Right lobe of liver (tissue), 6 donors: ENCODE measurements around the gene SERPINF2. TPM values are rescaled to one million over a fixed set of nuclear protein-coding genes. Genes with fewer than 3 reads are reported as not detected.
A peak's percentile ranks its signal among the peaks of the same experiment; 100 is the strongest.

Experiments
- ATAC-seq, 4 donors: fragments of 200-7000 bp; cut with Tn5 transposase; one replicate each; pipeline ENCODE4 v1.9.1; 2020; ENCODE audit warnings: mild to moderate bottlenecking in 4 of 4, moderate library complexity in 4 of 4
- DNase-seq, 3 donors: peaks; one replicate each; pipeline ENCODE4 v3.0.0-alpha.2; 2020
- H3K27ac ChIP-seq, 3 donors: fragments of 200-600 bp; one replicate each; pipeline ENCODE4 v1.8.0; 2022
- H3K27me3 ChIP-seq, 2 donors: fragments of 200-600 bp; one replicate each; pipeline ENCODE4 v1.8.0; 2022
- H3K36me3 ChIP-seq, 4 donors: fragments of 200-600 bp; sonication (generic) in 1 of 4; one replicate each; pipeline versions ENCODE4 v1.5.1 to v1.8.0; 2017 to 2022; ENCODE audit warnings: control low read depth in 1 of 4
- H3K4me1 ChIP-seq, 4 donors: fragments of 200-600 bp; sonication (generic) in 1 of 4; one replicate each; pipeline versions ENCODE4 v1.5.1 to v1.8.0; 2017 to 2022; ENCODE audit warnings: control low read depth in 1 of 4
- H3K4me3 ChIP-seq, 3 donors: fragments of 200-600 bp; one replicate each; pipeline ENCODE4 v1.8.0; 2022
- H3K9me3 ChIP-seq, 4 donors: fragments of 200-600 bp; sonication (generic) in 1 of 4; one replicate each; pipeline versions ENCODE4 v1.5.1 to v1.8.0; 2017 to 2022; ENCODE audit warnings: control low read depth in 1 of 4
- CTCF ChIP-seq, 4 donors: fragments of 200-600 bp in 3 of 4; fragments of 450-650 bp in 1 of 4; IDR thresholded peaks; one replicate each; pipeline versions ENCODE4 v1.5.1 to v1.8.0; 2016 to 2022; ENCODE audit warnings: antibody characterized with exemption in 4 of 4, mild to moderate bottlenecking in 2 of 4
- POLR2A ChIP-seq: fragments of 450-650 bp; IDR thresholded peaks from one replicate; pipeline ENCODE4 v1.6.1; 2017; ENCODE audit warnings: antibody characterized with exemption, mild to moderate bottlenecking
- WGBS: methylation state at CpG from one replicate; pipeline ENCODE4 v1.1.6; 2018; ENCODE audit warnings: low coverage, low lambda C conversion rate; ENCODE audit not compliant: insufficient coverage; ENCODE audit errors: missing lambda C conversion rate; 5-methylcytosine and 5-hydroxymethylcytosine counted together
- intact Hi-C, 2 donors: fragments of 100-400 bp; cut with DNase I; formaldehyde crosslinking; loops; one replicate each; pipeline versions ENCODE4 v1.11.2 to v1.14.1; 2022
- total RNA-seq, 6 experiments: library from RNA; depleted of rRNA in 2 of 6; stranded (reverse); fragments of >200 nt in 2 of 6; fragmentation: NEBNext Ultra II Directional in 3 of 6; extraction: Animal tissue kit (Norgen Biotek cat#: 25700) in 3 of 6; gene quantifications; one replicate each; pipeline versions ENCODE4 v1.1.0 to v1.2.4, GENCODE V29; 2016 to 2023
- donor health status: DM: no; HTN: yes; CAD: no.
- donor health status: DM: no; HTN: no; CAD: no.
- donor health status: DM: no; HTN: no; CAD: no.
- donor health status: DM: no; HTN: yes; CAD: no.
- donor health status: DM: no; HTN: yes; CAD: no.

Gene SERPINF2
- total RNA-seq, 6 experiments from 2014 or later: 1,040 to 1,391 (median 1,137) TPM

- ATAC-seq: no peak
- Histone ChIP-seq H3K9me3 (no peaks in the 10 kb centered on the region), H3K4me1 (peaks cover 0 to 30% (median 15%) of the 10 kb centered on the region in 4 donors), H3K27me3 (no peaks in the 10 kb centered on the region), H3K4me3 (peak overlapping the region; percentile 87 to 98 (median 90)), H3K36me3 (peaks cover 0 to 28% (median 14%) of the 10 kb centered on the region in 4 donors), H3K27ac (peak overlapping the region; percentile 79 to 99 (median 98))
- DNase-seq: no peak
- no peak for TF ChIP-seq POLR2A
- intact Hi-C loops: no loop called here
- WGBS: 0% methylated on average over 3 of the region's 23 CpGs
These were observed 26.9 kb upstream of the SERPINF2 start for GRCh38 chr17:1715803-1716075.

- peak overlapping the region; percentile 98 to 99 (median 98) for H3K27ac ChIP-seq
- peak; percentile 100 for DNase-seq
- ATAC-seq: peak; percentile 67 to 84 (median 75)
- intact Hi-C loops: no loop called here
- peak overlapping the region; percentile 87 to 98 (median 90) for H3K4me3 ChIP-seq
- no peaks in the 10 kb centered on the region for H3K27me3 ChIP-seq
- no peaks in the 10 kb centered on the region for H3K9me3 ChIP-seq
- peaks cover 0 to 26% (median 14%) of the 10 kb centered on the region in 4 donors for H3K36me3 ChIP-seq
- TF ChIP-seq CTCF (IDR thresholded peaks at IDR 0.05): peak in 1 of 4 donors; percentile 5
- TF ChIP-seq POLR2A: peak; percentile 100
- WGBS: 0% methylated on average over 11 of the region's 70 CpGs
- peaks cover 0 to 32% (median 15%) of the 10 kb centered on the region in 4 donors for H3K4me1 ChIP-seq
These were observed 26.4 kb upstream of the SERPINF2 start for GRCh38 chr17:1716076-1716911.

GRCh38 chr17:1716912-1717695 lies 25.6 kb upstream of the SERPINF2 start:
- Histone ChIP-seq H3K4me3 (peak overlapping the region; percentile 54 to 98 (median 87)), H3K36me3 (peaks cover 0 to 19% (median 11%) of the 10 kb centered on the region in 4 donors), H3K9me3 (no peaks in the 10 kb centered on the region), H3K4me1 (peaks cover 0 to 32% (median 15%) of the 10 kb centered on the region in 4 donors), H3K27me3 (no peaks in the 10 kb centered on the region), H3K27ac (peak overlapping the region; percentile 96 to 98 (median 97))
- WGBS: 0% methylated on average over 10 of the region's 13 CpGs
- no peak for TF ChIP-seq CTCF (IDR thresholded peaks at IDR 0.05)
- TF ChIP-seq POLR2A: peak; percentile 81
- intact Hi-C loops: no loop called here
- peak; percentile 88 to 97 (median 92) for DNase-seq
- ATAC-seq: peak; percentile 55 to 71 (median 60)

- Histone ChIP-seq H3K27ac (peak overlapping the region; percentile 96 to 98 (median 97)), H3K27me3 (no peaks in the 10 kb centered on the region), H3K4me1 (peaks cover 0 to 28% (median 11%) of the 10 kb centered on the region in 4 donors), H3K9me3 (no peaks in the 10 kb centered on the region), H3K4me3 (peak overlapping the region; percentile 54 to 98 (median 87)), H3K36me3 (peaks cover 0 to 6% (median 3%) of the 10 kb centered on the region in 4 donors)
- no peak for ATAC-seq
- intact Hi-C loops: no loop called here
- DNase-seq: no peak
- 55% methylated on average over 12 of the region's 19 CpGs for WGBS
- TF ChIP-seq CTCF (IDR thresholded peaks at IDR 0.05) (no peak), POLR2A (no peak)
These were observed 24.1 kb upstream of the SERPINF2 start for GRCh38 chr17:1718362-1719165.
